ENCODE data around the gene TECPR1.

DNA sequence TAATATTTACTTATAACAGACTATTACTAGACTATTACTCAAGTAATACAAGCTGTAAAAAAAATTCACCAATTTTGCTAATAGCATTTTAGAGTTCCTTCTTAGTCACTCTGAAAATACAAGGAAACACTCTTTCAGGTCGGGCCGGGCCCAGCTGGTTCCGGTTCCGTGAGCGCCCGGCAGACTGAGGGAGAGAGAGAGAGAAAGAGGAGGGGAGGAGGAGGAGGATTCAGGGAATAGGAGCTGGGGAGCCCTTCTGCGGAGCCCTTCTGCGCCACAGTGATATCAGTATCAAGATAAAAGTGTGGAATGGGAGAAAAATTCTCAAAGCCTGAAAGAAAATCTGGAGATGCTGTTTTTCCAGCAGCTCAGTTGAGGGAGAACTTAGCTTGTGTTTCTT lies 71.3 kb downstream of the TECPR1 start:
- no peak for TF ChIP-seq POLR2A (IDR thresholded peaks at IDR 0.05)
- TF ChIP-seq, protein P1, sequence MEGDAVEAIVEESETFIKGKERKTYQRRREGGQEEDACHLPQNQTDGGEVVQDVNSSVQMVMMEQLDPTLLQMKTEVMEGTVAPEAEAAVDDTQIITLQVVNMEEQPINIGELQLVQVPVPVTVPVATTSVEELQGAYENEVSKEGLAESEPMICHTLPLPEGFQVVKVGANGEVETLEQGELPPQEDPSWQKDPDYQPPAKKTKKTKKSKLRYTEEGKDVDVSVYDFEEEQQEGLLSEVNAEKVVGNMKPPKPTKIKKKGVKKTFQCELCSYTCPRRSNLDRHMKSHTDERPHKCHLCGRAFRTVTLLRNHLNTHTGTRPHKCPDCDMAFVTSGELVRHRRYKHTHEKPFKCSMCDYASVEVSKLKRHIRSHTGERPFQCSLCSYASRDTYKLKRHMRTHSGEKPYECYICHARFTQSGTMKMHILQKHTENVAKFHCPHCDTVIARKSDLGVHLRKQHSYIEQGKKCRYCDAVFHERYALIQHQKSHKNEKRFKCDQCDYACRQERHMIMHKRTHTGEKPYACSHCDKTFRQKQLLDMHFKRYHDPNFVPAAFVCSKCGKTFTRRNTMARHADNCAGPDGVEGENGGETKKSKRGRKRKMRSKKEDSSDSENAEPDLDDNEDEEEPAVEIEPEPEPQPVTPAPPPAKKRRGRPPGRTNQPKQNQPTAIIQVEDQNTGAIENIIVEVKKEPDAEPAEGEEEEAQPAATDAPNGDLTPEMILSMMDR (IDR thresholded peaks at IDR 0.05) = no peak

Measured in lower leg skin (tissue), 3 donors.